IPS-18c (cell line): ENCODE results near the gene ASTL.
"Not testable (repeated sequence)": the region's sequence is repeated elsewhere in the genome, so short reads cannot be mapped to it uniquely, and the experiment has no call there.

ENCODE experiments used
- H3K4me3 ChIP-seq: 2 replicates; pipeline ENCODE4 v1.7.0; 2013; ENCODE audit warnings: low read depth, mild to moderate bottlenecking, low read length, moderate library complexity; ENCODE audit not compliant: insufficient read depth
- H3K9me3 ChIP-seq: one replicate; pipeline ENCODE4 v1.6.1; 2013; ENCODE audit warnings: mild to moderate bottlenecking, low read length, moderate library complexity; ENCODE audit not compliant: control insufficient read depth, insufficient read depth

The ASTL gene

GRCh38 chr2:96163768-96164429 is 25.6 kb upstream of the ASTL start:
- Histone ChIP-seq H3K4me3 (no peak overlapping the region), H3K9me3 (no peaks in the 10 kb centered on the region)

- H3K9me3 ChIP-seq, result no peaks in the 10 kb centered on the region
- no peak overlapping the region for H3K4me3 ChIP-seq
Observed at GRCh38 chr2:96163415-96163767, 25.1 kb upstream of the ASTL start.

GRCh38 chr2:96161898-96162297 is 23.6 kb upstream of the ASTL start:
- no peaks in the 10 kb centered on the region for H3K9me3 ChIP-seq

GRCh38 chr2:96160366-96160765 is 22.1 kb upstream of the ASTL start:
- not testable (repeated sequence) for H3K9me3 ChIP-seq, H3K4me3 ChIP-seq

More at GRCh38 chr2:96161898-96162297, 23.6 kb upstream of the ASTL start:
- no peak overlapping the region for H3K4me3 ChIP-seq

- no peaks in the 10 kb centered on the region for H3K9me3 ChIP-seq
- no peak overlapping the region for H3K4me3 ChIP-seq
Observed at GRCh38 chr2:96159084-96159830, 21.0 kb upstream of the ASTL start.

GRCh38 chr2:96158554-96158940 is 20.2 kb upstream of the ASTL start:
- no peak overlapping the region for H3K4me3 ChIP-seq

GRCh38 chr2:96157649-96158553 is 19.6 kb upstream of the ASTL start:
- no peak overlapping the region for H3K4me3 ChIP-seq
- H3K9me3 ChIP-seq, result no peaks in the 10 kb centered on the region

More at GRCh38 chr2:96158554-96158940, 20.2 kb upstream of the ASTL start:
- H3K9me3 ChIP-seq, result no peaks in the 10 kb centered on the region

GRCh38 chr2:96156926-96157648 is 18.8 kb upstream of the ASTL start:
- Histone ChIP-seq H3K9me3 (no peaks in the 10 kb centered on the region), H3K4me3 (no peak overlapping the region)

GRCh38 chr2:96156011-96156820 is 17.9 kb upstream of the ASTL start:
- no peak overlapping the region for H3K4me3 ChIP-seq

GRCh38 chr2:96154506-96155380 is 16.4 kb upstream of the ASTL start:
- no peak overlapping the region for H3K4me3 ChIP-seq

More at GRCh38 chr2:96156011-96156820, 17.9 kb upstream of the ASTL start:
- H3K9me3 ChIP-seq, result no peaks in the 10 kb centered on the region

GRCh38 chr2:96153991-96154431 is 15.7 kb upstream of the ASTL start:
- peaks cover under 1% of the 10 kb centered on the region for H3K9me3 ChIP-seq
- no peak overlapping the region for H3K4me3 ChIP-seq

More at GRCh38 chr2:96154506-96155380, 16.4 kb upstream of the ASTL start:
- H3K9me3 ChIP-seq, result no peaks in the 10 kb centered on the region

GRCh38 chr2:96153291-96153713 is 15.0 kb upstream of the ASTL start:
- peaks cover 2% of the 10 kb centered on the region for H3K9me3 ChIP-seq
- H3K4me3 ChIP-seq, result no peak overlapping the region

GRCh38 chr2:96152304-96153161 is 14.2 kb upstream of the ASTL start:
- Histone ChIP-seq H3K4me3 (no peak overlapping the region), H3K9me3 (peaks cover 2% of the 10 kb centered on the region)

- Histone ChIP-seq H3K4me3 (no peak overlapping the region), H3K9me3 (peaks cover 2% of the 10 kb centered on the region)
Observed at GRCh38 chr2:96151595-96152303, 13.4 kb upstream of the ASTL start.
